GM12878 (cell line): Measurements from ENCODE around the gene BCAT1. TPM values are rescaled to one million over a fixed set of nuclear protein-coding genes. Genes with fewer than 3 reads are reported as not detected.

Experiments used
- ATAC-seq: fragments of 200-7000 bp; cut with Tn5 transposase; 3 replicates; pipeline ENCODE4 v1.9.1; 2020; ENCODE audit warnings: mild to moderate bottlenecking, moderate library complexity
- BruUV-seq: library from RNA; stranded (reverse); fragments of 400-500 nt; replicated peaks from 2 replicates; lab custom pipeline; 2021; lab: Mats Ljungman, UMichigan
- CTCF ChIA-PET: fragments of 300-600 bp; sonication (Branson Sonifier 250); formaldehyde crosslinking; extraction: SDS; loops from one replicate; lab custom pipeline; 2021; ENCODE audit warnings: inconsistent platforms; lab: Yijun Ruan, JAX
- POLR2A ChIA-PET: fragments of 350-600 bp; formaldehyde crosslinking; extraction: SDS; loops from one replicate; lab custom pipeline; 2021; ENCODE audit warnings: inconsistent platforms; lab: Charles Lee
- RAD21 ChIA-PET: fragments of 300-600 bp; sonication (Branson Sonifier 250); formaldehyde crosslinking; loops from one replicate; lab custom pipeline; 2023; ENCODE audit warnings: antibody characterized with exemption; ENCODE audit not compliant: unreplicated experiment; lab: Charles Lee
- SMC1A ChIA-PET: fragments of 300-600 bp; sonication (Branson Sonifier 250); formaldehyde crosslinking; loops from one replicate; lab custom pipeline; 2023; ENCODE audit not compliant: unreplicated experiment, uncharacterized antibody; lab: Charles Lee
- DNase-seq: peaks from one replicate; pipeline ENCODE4 v3.0.0-alpha.2; 2011; ENCODE audit warnings: low read depth, low spot score
- FAIRE-seq: peaks from 3 replicates; lab custom pipeline; 2011; peaks lifted over from hg19 to GRCh38; lab: Jason Lieb, UNC
- H2AFZ ChIP-seq: 2 replicates; pipeline ENCODE4 v1.6.0; 2011; ENCODE audit warnings: low read depth, low read length, control low read depth; ENCODE audit not compliant: control insufficient read depth
- H3K27ac ChIP-seq: 2 replicates; pipeline ENCODE4 v1.5.1; 2011; ENCODE audit warnings: control low read depth; ENCODE audit not compliant: control insufficient read depth, insufficient read depth
- H3K27me3 ChIP-seq, 2 experiments: replicated peaks in 1 of 2; 2 replicates each; pipeline versions ENCODE4 v1.6.0 to v1.6.1; 2011; ENCODE audit warnings: low read length in 1 of 2; ENCODE audit not compliant: control insufficient read depth in 2 of 2, insufficient read depth in 2 of 2
- H3K36me3 ChIP-seq, 2 experiments: 2 replicates each; pipeline ENCODE4 v1.5.1; 2011; ENCODE audit warnings: low read length in 1 of 2; ENCODE audit not compliant: control insufficient read depth in 2 of 2, insufficient read depth in 2 of 2
- H3K4me1 ChIP-seq: 2 replicates; pipeline ENCODE4 v1.6.1; 2011; ENCODE audit warnings: mild to moderate bottlenecking, low read length, moderate library complexity, mixed read lengths; ENCODE audit not compliant: control insufficient read depth, insufficient read depth
- H3K4me2 ChIP-seq: 2 replicates; pipeline ENCODE4 v1.6.0; 2011; ENCODE audit warnings: control low read depth; ENCODE audit not compliant: control insufficient read depth, insufficient read depth
- H3K4me3 ChIP-seq: fragments of 200-600 bp; sonication (generic); 2 replicates; pipeline ENCODE4 v1.5.1; 2016
- H3K79me2 ChIP-seq: 2 replicates; pipeline ENCODE4 v1.6.0; 2011; ENCODE audit warnings: low read length; ENCODE audit not compliant: control insufficient read depth, insufficient read depth
- H3K9ac ChIP-seq: 2 replicates; pipeline ENCODE4 v1.8.0; 2011; ENCODE audit warnings: low read length, control low read depth, mixed read lengths; ENCODE audit not compliant: control insufficient read depth, insufficient read depth
- H3K9me3 ChIP-seq: replicated peaks from 3 replicates; pipeline ENCODE4 v1.5.1; 2011; ENCODE audit warnings: mild to moderate bottlenecking, low read length; ENCODE audit not compliant: control insufficient read depth, insufficient read depth
- H4K20me1 ChIP-seq: 2 replicates; pipeline ENCODE4 v1.6.0; 2011; ENCODE audit not compliant: control insufficient read depth, insufficient read depth
- CREB1 ChIP-seq: IDR thresholded peaks from 2 replicates; pipeline ENCODE4 v1.6.1; 2012; ENCODE audit warnings: low read depth, mild to moderate bottlenecking, inconsistent platforms
- ESRRA ChIP-seq: IDR thresholded peaks from 2 replicates; pipeline ENCODE4 v1.6.1; 2012; ENCODE audit warnings: mild to moderate bottlenecking, low read length, improper control_type of control experiment
- HDGF ChIP-seq: fragments of 450-650 bp; IDR thresholded peaks from 2 replicates; pipeline ENCODE4 v1.6.1; 2016; ENCODE audit warnings: antibody characterized with exemption
- KAT2A ChIP-seq: conservative IDR thresholded peaks from 2 replicates; pipeline ENCODE4 v1.6.1; 2011; ENCODE audit warnings: low read depth, low read length; ENCODE audit not compliant: control insufficient read depth
- MEF2A ChIP-seq: IDR thresholded peaks from 2 replicates; pipeline ENCODE4 v1.6.1; 2011; ENCODE audit warnings: low read depth, mild to moderate bottlenecking, low read length, moderate library complexity; ENCODE audit not compliant: insufficient read depth
- MXI1 ChIP-seq: fragments of 150-350 bp; IDR thresholded peaks from 2 replicates; pipeline ENCODE4 v1.6.1; 2011; ENCODE audit warnings: low read depth, mild to moderate bottlenecking, inconsistent platforms, low read length, improper control_type of control experiment
- MYC ChIP-seq: IDR thresholded peaks from 2 replicates; pipeline ENCODE4 v1.6.1; 2011; ENCODE audit warnings: mild to moderate bottlenecking, low read length, moderate library complexity, inconsistent platforms; ENCODE audit not compliant: insufficient read depth, insufficient replicate concordance, insufficient read length, severe bottlenecking
- NFYB ChIP-seq: IDR thresholded peaks from 2 replicates; pipeline ENCODE4 v1.6.1; 2011; ENCODE audit warnings: low read depth, mild to moderate bottlenecking, low read length, improper control_type of control experiment, moderate library complexity; ENCODE audit not compliant: insufficient read depth
- STAT1 ChIP-seq: fragments of 450-650 bp; conservative IDR thresholded peaks from 2 replicates; pipeline ENCODE4 v1.6.1; 2014; ENCODE audit warnings: antibody characterized with exemption, mild to moderate bottlenecking
- TAF1 ChIP-seq: IDR thresholded peaks from 2 replicates; pipeline ENCODE4 v1.6.1; 2011; ENCODE audit warnings: mild to moderate bottlenecking, low read depth, low read length, borderline replicate concordance
- ZBED1 ChIP-seq: IDR thresholded peaks from 2 replicates; pipeline ENCODE4 v1.6.1; 2016; ENCODE audit warnings: borderline replicate concordance
- WGBS: methylation state at CpG from one replicate; pipeline ENCODE4 v1.1.6; 2016; ENCODE audit warnings: low lambda C conversion rate; ENCODE audit not compliant: insufficient replicate concordance, insufficient coverage; ENCODE audit errors: missing lambda C conversion rate; 5-methylcytosine and 5-hydroxymethylcytosine counted together
- in situ Hi-C: fragments of 300-500 bp; cut with MboI; formaldehyde crosslinking; loops from 9 replicates; pipeline ENCODE4 v1.14.3; 2018; ENCODE audit warnings: mixed read lengths
- intact Hi-C: fragments of 100-400 bp; cut with micrococcal nuclease; formaldehyde crosslinking; loops from one replicate; pipeline ENCODE4 v1.14.2; 2022; ENCODE audit not compliant: unreplicated experiment
- polyA plus RNA-seq, 11 experiments: library from polyadenylated mRNA; depleted of rRNA in 4 of 11; unstranded in 6 of 11; stranded (reverse) in 5 of 11; fragments of >200 nt; fragmentation: Nextera tagmentation in 4 of 11; fragmentation: Illumina TruSeq in 1 of 11; extraction: Ambion mirVana in 4 of 11; extraction: Trizol in 1 of 11; gene quantifications; 1 replicate in 1 of 11; 2 replicates in 10 of 11; pipeline versions ENCODE4 v1.2.1 to v1.2.3, GENCODE V29; 2011 to 2016; ENCODE audit warnings: inconsistent platforms in 2 of 11, missing spikeins in 2 of 11, low read depth in 1 of 11
- total RNA-seq, 4 experiments: library from RNA; depleted of rRNA in 3 of 4; stranded (reverse); fragments of >200 nt in 3 of 4; fragmentation: Illumina TruSeq in 1 of 4; extraction: Trizol in 1 of 4; gene quantifications; 2 replicates each; pipeline versions ENCODE4 v1.2.1 to v1.2.3, GENCODE V29; 2013 to 2021
- TF ChIP-seq, protein P1 (sequence below): fragments of 450-650 bp; IDR thresholded peaks from 2 replicates; pipeline ENCODE4 v1.6.1; 2017; ENCODE audit warnings: low read depth, mild to moderate bottlenecking, moderate library complexity

The BCAT1 gene
- total and polyA plus RNA-seq, 10 of the 15 experiments (the other 5 are each of a cell fraction or from before 2014, with no cell fraction given), result 26.2 to 187 (median 81.9) TPM

- H3K36me3 ChIP-seq, result 0 out of 4 replicates have a peak, but pooled peaks cover 0 to 3% of the 10 kb centered on the region in 2 experiments
- no peak overlapping the region for H3K4me2 ChIP-seq
- FAIRE-seq (no peak), ATAC-seq (no peak), DNase-seq (no peak)
- SMC1A ChIA-PET, result no interaction called here
- peaks cover 15% of the 10 kb centered on the region; the same call in 1 of the 2 replicates for H3K4me1 ChIP-seq
- RAD21 ChIA-PET, result no interaction called here
- no peaks in the 10 kb centered on the region for H3K27me3 ChIP-seq
- in situ Hi-C loops (no loop called here), intact Hi-C loops (no loop called here)
- POLR2A ChIA-PET, result no interaction called here
- BruUV-seq, result no TSS peak
- no peaks in the 10 kb centered on the region for H4K20me1 ChIP-seq
- 98% methylated on average over 3 of the region's 3 CpGs for WGBS
- TF ChIP-seq KAT2A (no peak), MYC (no peak), CREB1 (no peak), TAF1 (no peak), NFYB (no peak), MEF2A (no peak), ZBED1 (no peak), ESRRA (no peak), HDGF (no peak), MXI1 (no peak), STAT1 (no peak)
- TF ChIP-seq, protein P1, sequence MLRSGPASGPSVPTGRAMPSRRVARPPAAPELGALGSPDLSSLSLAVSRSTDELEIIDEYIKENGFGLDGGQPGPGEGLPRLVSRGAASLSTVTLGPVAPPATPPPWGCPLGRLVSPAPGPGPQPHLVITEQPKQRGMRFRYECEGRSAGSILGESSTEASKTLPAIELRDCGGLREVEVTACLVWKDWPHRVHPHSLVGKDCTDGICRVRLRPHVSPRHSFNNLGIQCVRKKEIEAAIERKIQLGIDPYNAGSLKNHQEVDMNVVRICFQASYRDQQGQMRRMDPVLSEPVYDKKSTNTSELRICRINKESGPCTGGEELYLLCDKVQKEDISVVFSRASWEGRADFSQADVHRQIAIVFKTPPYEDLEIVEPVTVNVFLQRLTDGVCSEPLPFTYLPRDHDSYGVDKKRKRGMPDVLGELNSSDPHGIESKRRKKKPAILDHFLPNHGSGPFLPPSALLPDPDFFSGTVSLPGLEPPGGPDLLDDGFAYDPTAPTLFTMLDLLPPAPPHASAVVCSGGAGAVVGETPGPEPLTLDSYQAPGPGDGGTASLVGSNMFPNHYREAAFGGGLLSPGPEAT, result no peak
- CTCF ChIA-PET, result interaction anchor here (0.7 kb wide), 1 partner anchor 45 kb away, joined by 3 read pairs; no protein-coding TSS in a partner anchor
- no peak overlapping the region for H3K4me3 ChIP-seq
- peaks cover 15% of the 10 kb centered on the region for H3K79me2 ChIP-seq
- H2AFZ ChIP-seq, result no peak overlapping the region
- H3K9me3 ChIP-seq, result no peaks in the 10 kb centered on the region
- no peak overlapping the region for H3K9ac ChIP-seq
- no peak overlapping the region for H3K27ac ChIP-seq
Observed at GRCh38 chr12:24898606-24899005, 50.3 kb downstream of the BCAT1 start.
